HG03025 (cell line): ENCODE data around the gene ZNF674.
"Not testable (repeated sequence)": the region's sequence is repeated elsewhere in the genome, so short reads cannot be mapped to it uniquely, and the experiment has no call there.

ENCODE experiments used
- ATAC-seq: cut with Tn5 transposase; IDR thresholded peaks from one replicate; pipeline ENCODE4 v1.9.1; 2021; ENCODE audit warnings: mild to moderate bottlenecking, moderate library complexity; ENCODE audit not compliant: unreplicated experiment, low FRiP score

Gene ZNF674

GRCh38 chrX:46571423-46572339, 26.5 kb upstream of the ZNF674 start:
- no peak for ATAC-seq

GRCh38 chrX:46569621-46570020, 24.4 kb upstream of the ZNF674 start:
- no peak for ATAC-seq

- no peak for ATAC-seq
Observed at GRCh38 chrX:46567388-46567787, 22.2 kb upstream of the ZNF674 start.

- peak; percentile 95 for ATAC-seq
Observed at GRCh38 chrX:46561824-46562657, 16.8 kb upstream of the ZNF674 start.

GRCh38 chrX:46559062-46559461, 13.8 kb upstream of the ZNF674 start:
- ATAC-seq = no peak

GRCh38 chrX:46554942-46555341, 9.7 kb upstream of the ZNF674 start:
- no peak for ATAC-seq

GRCh38 chrX:46553935-46554334, 8.7 kb upstream of the ZNF674 start:
- no peak for ATAC-seq

- ATAC-seq = no peak
Observed at GRCh38 chrX:46551494-46552128, 6.4 kb upstream of the ZNF674 start.

GRCh38 chrX:46549914-46550313, 4.7 kb upstream of the ZNF674 start:
- ATAC-seq = no peak

GRCh38 chrX:46547857-46548256, 2.6 kb upstream of the ZNF674 start:
- no peak for ATAC-seq

- not testable (repeated sequence) for ATAC-seq
Observed at GRCh38 chrX:46544527-46544926, 694 bp downstream of the ZNF674 start.

- ATAC-seq = no peak
Observed at GRCh38 chrX:46543441-46543840, 1.8 kb downstream of the ZNF674 start.

GRCh38 chrX:46531442-46531841, 13.8 kb downstream of the ZNF674 start:
- no peak for ATAC-seq

GRCh38 chrX:46530404-46530908, 14.8 kb downstream of the ZNF674 start:
- ATAC-seq = not testable (repeated sequence)

GRCh38 chrX:46529740-46530403, 15.3 kb downstream of the ZNF674 start:
- not testable (repeated sequence) for ATAC-seq

- not testable (repeated sequence) for ATAC-seq
Observed at GRCh38 chrX:46528640-46529039, 16.6 kb downstream of the ZNF674 start.

GRCh38 chrX:46506076-46506475, 39.1 kb downstream of the ZNF674 start:
- no peak for ATAC-seq

- no peak for ATAC-seq
Observed at GRCh38 chrX:46502848-46503247, 42.4 kb downstream of the ZNF674 start.

GRCh38 chrX:46500054-46500453, 45.2 kb downstream of the ZNF674 start:
- ATAC-seq = no peak

- ATAC-seq = no peak
Observed at GRCh38 chrX:46488712-46489111, 56.5 kb downstream of the ZNF674 start.
